GM21367 (cell line): ENCODE data around the gene SLC22A25.
"Not testable (repeated sequence)": the region's sequence is repeated elsewhere in the genome, so short reads cannot be mapped to it uniquely, and the experiment has no call there.

ENCODE experiments used
- ATAC-seq: cut with Tn5 transposase; IDR thresholded peaks from one replicate; pipeline ENCODE4 v1.9.1; 2021; ENCODE audit not compliant: unreplicated experiment

The SLC22A25 gene

GRCh38 chr11:63235471-63236461 is 7.6 kb downstream of the SLC22A25 start:
- not testable (repeated sequence) for ATAC-seq

GRCh38 chr11:63229815-63230214 is 13.6 kb downstream of the SLC22A25 start:
- no peak for ATAC-seq

- no peak for ATAC-seq
These were observed 15.8 kb downstream of the SLC22A25 start for GRCh38 chr11:63227521-63228107.

GRCh38 chr11:63226488-63227114 is 16.8 kb downstream of the SLC22A25 start:
- no peak for ATAC-seq

- no peak for ATAC-seq
These were observed 29.3 kb downstream of the SLC22A25 start for GRCh38 chr11:63214093-63214492.

- no peak for ATAC-seq
These were observed 30.7 kb downstream of the SLC22A25 start for GRCh38 chr11:63212742-63213141.

GRCh38 chr11:63210111-63210510 is 33.3 kb downstream of the SLC22A25 start:
- ATAC-seq = no peak
